ENCODE data around the gene FAM193A.
"Not testable (repeated sequence)": the region's sequence is repeated elsewhere in the genome, so short reads cannot be mapped to it uniquely, and the experiment has no call there.

Gene FAM193A

GRCh38 chr4:2515830-2516550 is 20.5 kb upstream of the FAM193A start:
- DNase-seq = no peak

GRCh38 chr4:2516635-2517034 is 19.8 kb upstream of the FAM193A start:
- no peak for DNase-seq

- no peak for DNase-seq
These were observed 9.9 kb upstream of the FAM193A start for GRCh38 chr4:2526559-2526958.

- DNase-seq = no peak
These were observed 1.5 kb upstream of the FAM193A start for GRCh38 chr4:2534904-2535375.

GRCh38 chr4:2535376-2536192 is 863 bp upstream of the FAM193A start:
- DNase-seq = peak; percentile 51

- peak; percentile 61 for DNase-seq
These were observed 774 bp downstream of the FAM193A start for GRCh38 chr4:2537011-2537830.

GRCh38 chr4:2543580-2544191 is 7.2 kb downstream of the FAM193A start:
- not testable (repeated sequence) for DNase-seq

GRCh38 chr4:2545321-2546013 is 9.0 kb downstream of the FAM193A start:
- no peak for DNase-seq

GRCh38 chr4:2546286-2546823 is 9.9 kb downstream of the FAM193A start:
- DNase-seq = no peak

- not testable (repeated sequence) for DNase-seq
These were observed 10.7 kb downstream of the FAM193A start for GRCh38 chr4:2546961-2547691.

GRCh38 chr4:2551118-2551517 is 14.7 kb downstream of the FAM193A start:
- DNase-seq = no peak

GRCh38 chr4:2552806-2553205 is 16.4 kb downstream of the FAM193A start:
- DNase-seq = no peak

- no peak for DNase-seq
These were observed 21.9 kb downstream of the FAM193A start for GRCh38 chr4:2558301-2558700.

- DNase-seq = no peak
These were observed 23.7 kb downstream of the FAM193A start for GRCh38 chr4:2560167-2560566.

- DNase-seq = no peak
These were observed 29.1 kb downstream of the FAM193A start for GRCh38 chr4:2565533-2565932.

- no peak for DNase-seq
These were observed 33.6 kb downstream of the FAM193A start for GRCh38 chr4:2570036-2570435.

GRCh38 chr4:2570551-2571222 is 34.2 kb downstream of the FAM193A start:
- peak; percentile 62 for DNase-seq

- no peak for DNase-seq
These were observed 35.6 kb downstream of the FAM193A start for GRCh38 chr4:2572076-2572475.

- DNase-seq = no peak
These were observed 36.4 kb downstream of the FAM193A start for GRCh38 chr4:2572866-2573265.

- DNase-seq = no peak
These were observed 37.6 kb downstream of the FAM193A start for GRCh38 chr4:2574009-2574408.

- no peak for DNase-seq
These were observed 38.4 kb downstream of the FAM193A start for GRCh38 chr4:2574863-2575262.

All from activated CD8-positive, alpha-beta memory T cell treated with anti-CD3 and anti-CD28 coated beads, Interleukin-2, amount 50 U/mL, for 4 hours (primary cell).